SK-N-MC (cell line): Measurements from ENCODE around the gene CD63.

Experiments
- DNase-seq: peaks from one replicate; pipeline ENCODE4 v3.0.0-alpha.2; 2011; ENCODE audit warnings: low read depth, low spot score
- H3K27ac ChIP-seq: fragments of 200-600 bp; sonication (generic); 2 replicates; pipeline ENCODE4 v1.5.1; 2016; ENCODE audit warnings: mixed run types
- H3K36me3 ChIP-seq: fragments of 200-600 bp; sonication (generic); 2 replicates; pipeline ENCODE4 v1.6.1; 2017; ENCODE audit warnings: antibody characterized with exemption, low read length, mixed read lengths; ENCODE audit not compliant: insufficient read depth
- H3K4me3 ChIP-seq: fragments of 200-600 bp; sonication (generic); 2 replicates; pipeline ENCODE4 v1.5.1; 2016
- H3K9ac ChIP-seq: fragments of 200-600 bp; sonication (generic); 2 replicates; pipeline ENCODE4 v1.8.0; 2017; ENCODE audit warnings: mixed run types, mixed read lengths; ENCODE audit not compliant: insufficient read length
- H3K9me3 ChIP-seq: fragments of 200-600 bp; sonication (generic); 2 replicates; pipeline ENCODE4 v1.6.1; 2017; ENCODE audit warnings: low read depth, mild to moderate bottlenecking, antibody characterized with exemption, low read length, moderate library complexity, mixed read lengths
- EZH2 ChIP-seq: fragments of 200-600 bp; sonication (generic); IDR thresholded peaks from one replicate; pipeline ENCODE4 v1.6.1; 2017; ENCODE audit warnings: antibody characterized with exemption
- FOXP2 ChIP-seq: optimal IDR thresholded peaks from 2 replicates; pipeline ENCODE3; 2011; ENCODE audit warnings: mild to moderate bottlenecking, moderate library complexity; ENCODE audit not compliant: insufficient read depth; ENCODE audit errors: extremely low read length, control extremely low read depth
- POLR2AphosphoS5 ChIP-seq: IDR thresholded peaks from 2 replicates; pipeline ENCODE4 v1.6.1; 2012; ENCODE audit warnings: mild to moderate bottlenecking, low read depth, low read length, borderline replicate concordance

CD63 gene

DNA sequence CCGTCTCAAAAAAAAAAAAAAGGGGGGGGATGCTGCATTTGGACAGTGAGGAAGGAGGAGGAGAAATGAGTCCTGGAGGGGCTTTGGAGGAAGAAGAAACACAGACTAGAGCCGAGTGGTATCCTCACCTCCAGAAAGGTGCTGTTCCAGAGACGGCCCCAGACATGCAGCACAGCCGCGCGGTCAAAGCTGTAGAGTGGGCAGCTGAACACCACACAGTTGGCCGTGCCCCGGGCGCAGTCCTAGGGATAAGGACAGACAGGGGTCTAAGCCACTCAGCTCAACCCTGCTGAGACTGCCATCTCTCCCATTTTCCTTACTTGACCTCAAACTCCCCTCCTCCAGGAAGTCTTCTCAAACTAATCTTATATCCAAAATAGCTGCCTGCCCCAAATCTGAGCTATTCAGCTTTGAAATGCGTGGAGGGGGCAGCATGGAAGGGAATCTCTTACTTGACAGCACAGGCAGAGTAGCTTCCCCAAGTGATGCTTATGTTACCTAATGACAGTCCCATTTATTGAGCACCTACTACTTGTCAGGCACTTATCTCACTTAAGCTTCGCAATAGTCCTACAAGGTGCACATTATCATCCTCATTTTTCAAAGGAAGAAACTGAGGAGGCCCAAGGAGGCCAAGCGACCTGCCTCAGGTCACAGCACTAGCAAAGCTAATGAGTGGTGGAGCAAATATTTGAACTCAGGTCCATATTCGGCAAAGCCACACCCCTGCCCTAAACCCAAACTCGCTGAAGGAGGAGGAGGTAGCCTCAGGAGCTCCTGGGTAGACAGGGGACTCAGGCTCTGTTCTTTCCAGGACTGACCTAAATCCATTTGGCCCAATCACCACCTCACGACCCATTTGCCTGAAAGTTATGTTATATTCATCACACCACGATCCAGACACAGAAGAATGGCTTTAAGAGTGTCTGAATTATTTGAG, 39.8 kb downstream of the CD63 start:
- no peaks in the 10 kb centered on the region for H3K9me3 ChIP-seq
- H3K27ac ChIP-seq: no peak overlapping the region
- DNase-seq: no peak
- TF ChIP-seq EZH2 (no peak), FOXP2 (no peak), POLR2AphosphoS5 (no peak)
- no peak overlapping the region for H3K4me3 ChIP-seq
- no peak overlapping the region for H3K9ac ChIP-seq
- H3K36me3 ChIP-seq: no peaks in the 10 kb centered on the region

DNA sequence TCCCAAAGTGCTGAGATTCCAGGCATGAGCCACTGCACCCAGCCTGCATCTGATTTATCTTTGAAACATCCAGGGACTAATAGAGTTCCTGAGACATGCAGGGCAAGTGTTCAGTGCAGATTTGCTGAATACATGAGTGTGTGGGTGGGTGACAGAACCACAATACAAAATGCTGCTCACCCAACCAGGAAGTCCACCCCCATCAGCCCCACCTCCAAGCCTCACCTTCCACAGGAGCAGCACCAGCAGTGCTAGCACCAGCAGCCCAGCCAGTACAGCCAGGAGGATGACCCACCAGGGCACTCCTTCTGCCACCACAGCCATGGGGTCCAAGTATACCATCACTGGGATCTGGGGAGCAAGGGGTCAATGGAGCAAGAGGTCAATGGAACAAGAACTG, 41.1 kb downstream of the CD63 start:
- TF ChIP-seq EZH2 (no peak), POLR2AphosphoS5 (no peak), FOXP2 (no peak)
- DNase-seq: no peak
- no peaks in the 10 kb centered on the region for H3K9me3 ChIP-seq
- no peak overlapping the region for H3K9ac ChIP-seq
- no peaks in the 10 kb centered on the region for H3K36me3 ChIP-seq
- H3K4me3 ChIP-seq: no peak overlapping the region
- no peak overlapping the region for H3K27ac ChIP-seq

DNA sequence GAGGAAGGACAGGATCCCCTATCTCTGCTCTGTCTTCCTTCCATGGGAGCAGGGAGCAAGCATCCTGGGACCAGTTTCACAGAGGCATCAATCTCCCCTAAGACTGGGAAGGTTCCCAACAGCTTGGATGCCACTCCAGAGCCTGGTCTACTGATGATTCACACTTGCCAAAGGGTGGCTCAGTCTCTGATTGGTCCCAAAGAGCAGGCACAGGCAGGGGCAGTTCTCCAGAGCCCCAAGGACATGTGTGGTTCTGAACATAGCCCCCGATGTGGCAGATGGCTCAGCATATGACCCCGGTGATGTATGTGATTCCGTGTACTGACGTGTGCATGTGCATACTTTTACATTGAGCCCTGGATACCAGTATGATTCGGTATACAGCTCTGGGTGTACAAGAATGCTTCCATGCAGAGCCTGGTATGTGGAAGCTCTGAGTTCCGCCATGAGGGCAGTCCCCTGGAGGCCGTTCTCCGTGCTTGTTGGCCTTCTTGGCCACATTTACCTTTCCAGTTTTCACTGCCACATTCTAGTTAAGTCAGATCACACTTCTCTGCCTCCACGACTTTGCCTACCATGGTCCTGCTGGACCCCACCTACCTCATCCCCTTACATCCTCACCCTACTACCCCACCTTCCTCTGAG, 42.3 kb downstream of the CD63 start:
- no peak for TF ChIP-seq FOXP2
- no peaks in the 10 kb centered on the region for H3K9me3 ChIP-seq

DNA sequence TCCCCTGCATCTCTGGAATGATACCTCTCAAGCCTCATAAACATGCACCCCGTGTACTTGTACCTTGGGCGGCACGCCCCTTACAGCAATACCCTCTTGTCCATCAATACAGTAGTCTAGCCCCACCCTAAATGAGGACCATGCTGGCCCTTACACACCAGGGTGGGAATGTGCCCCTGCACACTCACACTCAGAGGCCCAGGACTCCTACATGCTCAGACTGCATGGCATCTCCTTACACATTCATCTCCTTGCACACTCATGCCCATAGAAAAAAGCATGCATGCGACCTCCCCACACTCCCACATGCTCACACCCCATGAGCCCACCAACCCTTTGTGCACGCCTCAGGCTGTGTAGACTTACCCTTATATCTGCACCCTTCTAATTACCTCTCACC, 43.1 kb downstream of the CD63 start:
- H3K9me3 ChIP-seq: no peaks in the 10 kb centered on the region
- no peak overlapping the region for H3K27ac ChIP-seq
- no peak overlapping the region for H3K9ac ChIP-seq
- no peaks in the 10 kb centered on the region for H3K36me3 ChIP-seq
- H3K4me3 ChIP-seq: no peak overlapping the region
- DNase-seq: no peak
- no peak for TF ChIP-seq FOXP2
- TF ChIP-seq EZH2: no peak
- no peak for TF ChIP-seq POLR2AphosphoS5

More for the DNA sequence above, 42.3 kb downstream of the CD63 start:
- DNase-seq: no peak
- no peaks in the 10 kb centered on the region for H3K36me3 ChIP-seq
- H3K27ac ChIP-seq: no peak overlapping the region
- H3K4me3 ChIP-seq: no peak overlapping the region
- no peak overlapping the region for H3K9ac ChIP-seq

DNA sequence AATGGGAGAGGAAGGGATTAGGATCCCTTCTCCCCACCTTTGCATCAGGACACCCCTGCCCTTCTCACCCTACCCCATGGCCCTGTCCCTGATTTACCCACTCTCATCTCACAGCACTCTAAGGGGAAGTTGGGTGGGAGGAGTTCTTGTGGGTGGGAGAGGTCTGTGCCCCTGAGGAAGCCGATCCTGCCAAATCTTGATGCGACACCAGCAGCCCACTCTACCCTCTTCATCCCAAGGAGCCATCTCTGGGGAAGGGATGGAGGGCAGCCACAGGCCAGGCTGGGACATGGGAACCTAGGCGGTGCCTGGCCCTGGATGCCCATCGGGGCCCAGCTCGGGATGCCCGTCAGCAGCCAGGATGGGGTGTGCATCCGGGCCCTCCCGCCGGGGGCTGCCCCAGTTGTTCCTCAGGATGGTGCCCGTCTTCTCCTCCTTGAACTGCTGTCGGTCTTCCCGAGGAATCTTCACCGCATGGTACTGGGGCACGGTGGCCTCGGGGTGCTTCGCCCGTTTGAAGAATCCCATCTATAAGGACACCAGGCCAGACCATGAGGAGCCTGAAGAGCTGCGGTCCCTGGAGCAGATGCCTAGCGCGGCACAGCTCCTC, 43.9 kb downstream of the CD63 start:
- H3K27ac ChIP-seq: no peak overlapping the region
- H3K4me3 ChIP-seq: no peak overlapping the region

DNA sequence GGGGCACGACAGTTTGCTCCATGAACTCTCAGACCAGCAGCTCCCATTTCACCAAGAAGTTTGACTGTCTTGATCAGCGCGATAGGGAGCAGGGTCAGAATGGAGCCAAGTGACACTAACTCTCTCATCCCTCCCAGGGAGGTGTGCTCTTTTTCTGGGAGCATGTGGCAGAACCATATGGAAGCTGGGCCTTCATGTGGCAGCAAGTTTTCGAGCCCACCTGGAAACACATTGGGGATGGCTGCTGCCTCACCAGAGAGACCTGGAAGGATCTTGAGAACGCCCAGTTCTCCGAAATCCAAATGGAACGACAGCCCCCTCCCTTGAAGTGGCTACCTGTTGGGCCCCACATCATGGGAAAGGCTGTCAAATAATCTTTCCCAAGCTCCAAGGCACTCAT, 45.1 kb downstream of the CD63 start:
- no peak overlapping the region for H3K9ac ChIP-seq
- H3K36me3 ChIP-seq: no peaks in the 10 kb centered on the region
- no peak for DNase-seq
- no peaks in the 10 kb centered on the region for H3K9me3 ChIP-seq
- H3K27ac ChIP-seq: no peak overlapping the region
- H3K4me3 ChIP-seq: no peak overlapping the region
- no peak for TF ChIP-seq EZH2
- TF ChIP-seq FOXP2: no peak
- TF ChIP-seq POLR2AphosphoS5: no peak

More for the DNA sequence above, 43.9 kb downstream of the CD63 start:
- H3K36me3 ChIP-seq: no peaks in the 10 kb centered on the region
- H3K9ac ChIP-seq: no peak overlapping the region
- no peaks in the 10 kb centered on the region for H3K9me3 ChIP-seq
- no peak for DNase-seq
- TF ChIP-seq EZH2 (no peak), FOXP2 (no peak), POLR2AphosphoS5 (no peak)

DNA sequence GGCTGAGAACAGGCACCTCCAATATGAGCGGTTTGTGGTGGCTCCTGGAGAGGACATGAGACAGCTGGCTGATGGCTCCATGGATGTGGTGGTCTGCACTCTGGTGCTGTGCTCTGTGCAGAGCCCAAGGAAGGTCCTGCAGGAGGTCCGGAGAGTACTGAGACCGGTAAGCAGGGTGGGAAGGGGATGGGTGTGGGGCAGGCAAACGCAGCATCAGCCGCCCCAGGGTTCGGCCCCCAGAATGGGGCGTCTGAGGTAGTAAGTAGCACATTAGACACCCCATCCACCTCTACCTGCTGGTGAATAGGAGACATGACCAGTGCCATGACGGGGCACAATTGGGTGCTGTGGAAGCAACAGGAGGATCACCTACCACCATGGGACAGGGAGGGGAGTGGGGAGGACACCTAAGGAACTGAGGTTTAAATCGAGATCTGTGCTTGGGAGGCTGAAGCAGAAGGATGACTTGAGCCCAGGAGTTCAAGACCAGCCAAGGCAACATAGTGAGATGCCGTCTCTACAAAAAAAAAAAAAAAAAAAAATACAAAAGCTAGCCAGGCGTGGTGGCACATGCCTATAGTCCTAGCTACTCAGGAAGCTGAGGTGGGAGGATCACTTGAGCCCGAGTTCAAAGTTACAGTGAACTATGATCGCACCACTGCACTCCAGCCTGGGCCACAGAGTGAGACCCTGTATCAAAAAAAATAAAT, 46.6 kb downstream of the CD63 start:
- no peaks in the 10 kb centered on the region for H3K9me3 ChIP-seq
- TF ChIP-seq EZH2: no peak
- TF ChIP-seq FOXP2: no peak
- TF ChIP-seq POLR2AphosphoS5: no peak
- DNase-seq: no peak
- no peak overlapping the region for H3K9ac ChIP-seq
- no peak overlapping the region for H3K27ac ChIP-seq
- peak overlapping the region; percentile 74 for H3K4me3 ChIP-seq
- H3K36me3 ChIP-seq: no peaks in the 10 kb centered on the region

DNA sequence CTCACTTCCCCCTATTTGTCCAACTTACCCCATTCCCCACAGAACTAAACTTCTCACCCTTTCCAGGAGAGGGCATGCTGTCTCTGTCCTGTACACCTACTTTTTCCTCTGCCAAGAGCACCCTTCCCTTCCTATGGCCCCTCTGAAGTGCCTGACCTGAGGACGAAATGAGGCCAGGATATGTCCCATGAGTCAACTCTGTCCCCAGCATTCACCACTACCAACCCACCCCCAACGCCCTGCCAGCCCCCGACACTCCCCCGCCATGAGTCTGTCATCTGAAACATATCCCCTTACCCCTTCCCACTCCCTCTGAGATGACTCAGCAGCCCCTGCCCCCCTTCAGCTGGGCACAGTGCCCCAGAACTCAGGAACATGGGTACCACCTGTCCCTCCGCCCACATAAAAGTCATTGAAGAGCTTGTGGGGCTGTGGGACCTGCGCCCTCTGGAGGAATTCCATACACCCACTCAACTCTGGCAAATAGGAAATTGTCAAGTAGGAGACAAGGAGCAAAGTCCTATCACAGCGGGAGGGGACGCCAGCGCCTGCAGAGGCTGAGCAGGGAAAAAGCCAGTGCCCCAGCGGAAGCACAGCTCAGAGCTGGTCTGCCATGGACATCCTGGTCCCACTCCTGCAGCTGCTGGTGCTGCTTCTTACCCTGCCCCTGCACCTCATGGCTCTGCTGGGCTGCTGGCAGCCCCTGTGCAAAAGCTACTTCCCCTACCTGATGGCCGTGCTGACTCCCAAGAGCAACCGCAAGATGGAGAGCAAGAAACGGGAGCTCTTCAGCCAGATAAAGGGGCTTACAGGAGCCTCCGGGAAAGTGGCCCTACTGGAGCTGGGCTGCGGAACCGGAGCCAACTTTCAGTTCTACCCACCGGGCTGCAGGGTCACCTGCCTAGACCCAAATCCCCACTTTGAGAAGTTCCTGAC, 47.4 kb downstream of the CD63 start:
- H3K4me3 ChIP-seq: peak overlapping the region; percentile 74
- TF ChIP-seq POLR2AphosphoS5 (peak; percentile 59; the same call in 1 of the 2 replicates), EZH2 (no peak)
- H3K27ac ChIP-seq: no peak overlapping the region
- peak; percentile 72 for DNase-seq
- H3K9ac ChIP-seq: no peak overlapping the region
- H3K9me3 ChIP-seq: no peaks in the 10 kb centered on the region
- H3K36me3 ChIP-seq: no peaks in the 10 kb centered on the region
